GM18519 (cell line): ENCODE measurements around the gene ASAH2B.
"Not testable (repeated sequence)": the region's sequence is repeated elsewhere in the genome, so short reads cannot be mapped to it uniquely, and the experiment has no call there.

ENCODE experiments used
- ATAC-seq: cut with Tn5 transposase; IDR thresholded peaks from one replicate; pipeline ENCODE4 v1.9.1; 2021; ENCODE audit warnings: mild to moderate bottlenecking, moderate library complexity; ENCODE audit not compliant: unreplicated experiment, low FRiP score

The ASAH2B gene

GRCh38 chr10:50739618-50740292 lies at the start of gene ASAH2B:
ASAH2B (plus strand) TSS chr10:50739936; CDS start chr10:50745131, 5,195 bp downstream.
- peak; percentile 57 for ATAC-seq

GRCh38 chr10:50697819-50698218 lies 41.9 kb upstream of the ASAH2B start:
- ATAC-seq: peak; percentile 73

GRCh38 chr10:50701947-50702346 lies 37.8 kb upstream of the ASAH2B start:
- ATAC-seq: not testable (repeated sequence)

GRCh38 chr10:50702997-50703396 lies 36.7 kb upstream of the ASAH2B start:
- ATAC-seq: not testable (repeated sequence)

- peak; percentile 49 for ATAC-seq
Observed at GRCh38 chr10:50704436-50705079, 35.2 kb upstream of the ASAH2B start.

GRCh38 chr10:50706006-50706405 lies 33.7 kb upstream of the ASAH2B start:
- not testable (repeated sequence) for ATAC-seq

- ATAC-seq: not testable (repeated sequence)
Observed at GRCh38 chr10:50710241-50710640, 29.5 kb upstream of the ASAH2B start.

GRCh38 chr10:50723812-50724211 lies 15.9 kb upstream of the ASAH2B start:
- peak; percentile 78 for ATAC-seq

GRCh38 chr10:50728112-50728511 lies 11.6 kb upstream of the ASAH2B start:
- ATAC-seq: not testable (repeated sequence)

- ATAC-seq: not testable (repeated sequence)
Observed at GRCh38 chr10:50738987-50739617, 634 bp upstream of the ASAH2B start.

GRCh38 chr10:50740293-50740648 lies 535 bp downstream of the ASAH2B start:
- peak; percentile 46 for ATAC-seq

- ATAC-seq: not testable (repeated sequence)
Observed at GRCh38 chr10:50742820-50743219, 3.1 kb downstream of the ASAH2B start.

- not testable (repeated sequence) for ATAC-seq
Observed at GRCh38 chr10:50766774-50767513, 27.2 kb downstream of the ASAH2B start.

- ATAC-seq: not testable (repeated sequence)
Observed at GRCh38 chr10:50772042-50772441, 32.3 kb downstream of the ASAH2B start.

- not testable (repeated sequence) for ATAC-seq
Observed at GRCh38 chr10:50774868-50775267, 35.1 kb downstream of the ASAH2B start.

- ATAC-seq: not testable (repeated sequence)
Observed at GRCh38 chr10:50780036-50780435, 40.3 kb downstream of the ASAH2B start.

- ATAC-seq: not testable (repeated sequence)
Observed at GRCh38 chr10:50782017-50782416, 42.3 kb downstream of the ASAH2B start.

GRCh38 chr10:50787962-50788361 lies 48.2 kb downstream of the ASAH2B start:
- ATAC-seq: not testable (repeated sequence)

- ATAC-seq: peak; percentile 56
Observed at GRCh38 chr10:50788951-50789945, 49.5 kb downstream of the ASAH2B start.

GRCh38 chr10:50794490-50794889 lies 54.8 kb downstream of the ASAH2B start:
- no peak for ATAC-seq
